ENCODE data around the gene MDH1. TPM values are rescaled to one million over a fixed set of nuclear protein-coding genes. Genes with fewer than 3 reads are reported as not detected.
"Not testable (repeated sequence)": the region's sequence is repeated elsewhere in the genome, so short reads cannot be mapped to it uniquely, and the experiment has no call there.

MDH1 gene
- total RNA-seq, 4 donors from 2014 or later: 134 to 229 (median 190) TPM

- H3K9me3 ChIP-seq: no peaks in the 10 kb centered on the region
- H3K4me1 ChIP-seq: no peaks in the 10 kb centered on the region
- no peak for ATAC-seq
- no peak overlapping the region for H3K4me3 ChIP-seq
- TF ChIP-seq EP300 (IDR thresholded peaks at IDR 0.05): no peak
- TF ChIP-seq, protein P1, sequence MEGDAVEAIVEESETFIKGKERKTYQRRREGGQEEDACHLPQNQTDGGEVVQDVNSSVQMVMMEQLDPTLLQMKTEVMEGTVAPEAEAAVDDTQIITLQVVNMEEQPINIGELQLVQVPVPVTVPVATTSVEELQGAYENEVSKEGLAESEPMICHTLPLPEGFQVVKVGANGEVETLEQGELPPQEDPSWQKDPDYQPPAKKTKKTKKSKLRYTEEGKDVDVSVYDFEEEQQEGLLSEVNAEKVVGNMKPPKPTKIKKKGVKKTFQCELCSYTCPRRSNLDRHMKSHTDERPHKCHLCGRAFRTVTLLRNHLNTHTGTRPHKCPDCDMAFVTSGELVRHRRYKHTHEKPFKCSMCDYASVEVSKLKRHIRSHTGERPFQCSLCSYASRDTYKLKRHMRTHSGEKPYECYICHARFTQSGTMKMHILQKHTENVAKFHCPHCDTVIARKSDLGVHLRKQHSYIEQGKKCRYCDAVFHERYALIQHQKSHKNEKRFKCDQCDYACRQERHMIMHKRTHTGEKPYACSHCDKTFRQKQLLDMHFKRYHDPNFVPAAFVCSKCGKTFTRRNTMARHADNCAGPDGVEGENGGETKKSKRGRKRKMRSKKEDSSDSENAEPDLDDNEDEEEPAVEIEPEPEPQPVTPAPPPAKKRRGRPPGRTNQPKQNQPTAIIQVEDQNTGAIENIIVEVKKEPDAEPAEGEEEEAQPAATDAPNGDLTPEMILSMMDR (IDR thresholded peaks at IDR 0.05): no peak
- no peak for TF ChIP-seq POLR2A (IDR thresholded peaks at IDR 0.05)
- no peak for TF ChIP-seq POLR2AphosphoS5 (IDR thresholded peaks at IDR 0.05)
- no peak overlapping the region for H3K27ac ChIP-seq
- 43 to 55% methylated on average over 1 of the region's 1 CpG for WGBS, 2 donors (ENCODE audit: low coverage in 1 of 2)
- H3K36me3 ChIP-seq: no peaks in the 10 kb centered on the region
- H3K27me3 ChIP-seq: peaks cover 12% of the 10 kb centered on the region
Measured at GRCh38 chr2:63617366-63617765, 28.6 kb downstream of the MDH1 start.

GRCh38 chr2:63619328-63619727, 30.6 kb downstream of the MDH1 start:
- no peaks in the 10 kb centered on the region for H3K36me3 ChIP-seq
- H3K4me1 ChIP-seq: no peaks in the 10 kb centered on the region
- H3K4me3 ChIP-seq: no peak overlapping the region
- no peak overlapping the region for H3K27ac ChIP-seq
- H3K27me3 ChIP-seq: peaks cover 12% of the 10 kb centered on the region
- no peak for ATAC-seq
- TF ChIP-seq, protein P1 (IDR thresholded peaks at IDR 0.05): no peak
- TF ChIP-seq POLR2A (IDR thresholded peaks at IDR 0.05) (no peak), POLR2AphosphoS5 (IDR thresholded peaks at IDR 0.05) (no peak), EP300 (IDR thresholded peaks at IDR 0.05) (no peak)
- 100% methylated on average over 1 to 2 of the region's 2 CpGs for WGBS, 2 donors (ENCODE audit: low coverage in 1 of 2)
- no peaks in the 10 kb centered on the region for H3K9me3 ChIP-seq

DNA sequence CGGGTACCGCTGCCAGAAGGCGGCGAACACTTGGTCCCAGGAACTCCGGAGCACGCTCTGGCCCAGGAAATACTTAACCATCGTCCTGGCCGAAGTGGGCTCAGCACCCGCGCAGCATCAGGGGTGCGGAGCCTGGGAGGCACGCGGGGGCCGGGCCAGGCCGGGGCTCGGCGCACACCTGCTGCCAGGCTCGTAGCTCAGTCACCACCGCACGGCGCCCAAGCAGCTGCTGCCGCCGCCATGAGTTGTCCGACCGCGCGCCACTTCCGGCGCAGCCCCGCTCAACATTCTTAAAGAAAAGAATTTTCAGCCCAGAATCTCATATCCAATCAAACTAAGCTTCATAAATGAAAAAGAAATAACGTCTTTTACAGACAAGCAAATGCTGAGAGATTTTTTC, 34.0 kb downstream of the MDH1 start:
- Histone ChIP-seq H3K27ac (no peak overlapping the region), H3K9me3 (no peaks in the 10 kb centered on the region), H3K27me3 (peaks cover 12% of the 10 kb centered on the region), H3K4me3 (no peak overlapping the region), H3K36me3 (no peaks in the 10 kb centered on the region), H3K4me1 (no peaks in the 10 kb centered on the region)
- WGBS, 2 donors (ENCODE audit: low coverage in 1 of 2): 91 to 94% methylated on average over 3 to 14 of the region's 31 CpGs
- no peak for ATAC-seq
- TF ChIP-seq POLR2AphosphoS5 (IDR thresholded peaks at IDR 0.05) (no peak), EP300 (IDR thresholded peaks at IDR 0.05) (no peak), POLR2A (IDR thresholded peaks at IDR 0.05) (no peak)
- TF ChIP-seq, protein P1 (IDR thresholded peaks at IDR 0.05): no peak

- H3K4me3 ChIP-seq, H3K27ac ChIP-seq, H3K4me1 ChIP-seq, H3K9me3 ChIP-seq, H3K36me3 ChIP-seq, ATAC-seq: not testable (repeated sequence)
- peaks cover 10% of the 10 kb centered on the region for H3K27me3 ChIP-seq
- 74 to 90% methylated on average over 2 of the region's 2 CpGs for WGBS, 2 donors (ENCODE audit: low coverage in 1 of 2)
Measured at GRCh38 chr2:63623763-63624162, 35.0 kb downstream of the MDH1 start.

GRCh38 chr2:63627866-63628265, 39.1 kb downstream of the MDH1 start:
- H3K36me3 ChIP-seq: no peaks in the 10 kb centered on the region
- H3K9me3 ChIP-seq: peaks cover 0 to 20% (median 0%) of the 10 kb centered on the region in 3 donors
- H3K4me1 ChIP-seq: no peaks in the 10 kb centered on the region
- H3K4me3 ChIP-seq: no peak overlapping the region
- no peak for ATAC-seq
- no peaks in the 10 kb centered on the region for H3K27me3 ChIP-seq
- WGBS, 2 donors (ENCODE audit: low coverage in 1 of 2): 97 to 100% methylated on average over 1 to 8 of the region's 15 CpGs
- H3K27ac ChIP-seq: no peak overlapping the region
- no peak for TF ChIP-seq POLR2A (IDR thresholded peaks at IDR 0.05)
- TF ChIP-seq, protein P1 (IDR thresholded peaks at IDR 0.05): no peak
- TF ChIP-seq EP300 (IDR thresholded peaks at IDR 0.05): no peak
- no peak for TF ChIP-seq POLR2AphosphoS5 (IDR thresholded peaks at IDR 0.05)
